Stimulated activated CD4-positive, alpha-beta T cell treated with anti-CD3 and anti-CD28 coated beads, Interleukin-15, amount 100 ng/mL, for 1 hour (primary cell): ENCODE measurements around the gene FUS.
"Not testable (repeated sequence)": the region's sequence is repeated elsewhere in the genome, so short reads cannot be mapped to it uniquely, and the experiment has no call there.

Source experiments
- DNase-seq, 2 donors: peaks; one replicate each; pipeline ENCODE4 v3.0.0-alpha.2; 2020; ENCODE audit warnings: low read depth in 1 of 2, low spot score in 1 of 2

The FUS gene

DNA sequence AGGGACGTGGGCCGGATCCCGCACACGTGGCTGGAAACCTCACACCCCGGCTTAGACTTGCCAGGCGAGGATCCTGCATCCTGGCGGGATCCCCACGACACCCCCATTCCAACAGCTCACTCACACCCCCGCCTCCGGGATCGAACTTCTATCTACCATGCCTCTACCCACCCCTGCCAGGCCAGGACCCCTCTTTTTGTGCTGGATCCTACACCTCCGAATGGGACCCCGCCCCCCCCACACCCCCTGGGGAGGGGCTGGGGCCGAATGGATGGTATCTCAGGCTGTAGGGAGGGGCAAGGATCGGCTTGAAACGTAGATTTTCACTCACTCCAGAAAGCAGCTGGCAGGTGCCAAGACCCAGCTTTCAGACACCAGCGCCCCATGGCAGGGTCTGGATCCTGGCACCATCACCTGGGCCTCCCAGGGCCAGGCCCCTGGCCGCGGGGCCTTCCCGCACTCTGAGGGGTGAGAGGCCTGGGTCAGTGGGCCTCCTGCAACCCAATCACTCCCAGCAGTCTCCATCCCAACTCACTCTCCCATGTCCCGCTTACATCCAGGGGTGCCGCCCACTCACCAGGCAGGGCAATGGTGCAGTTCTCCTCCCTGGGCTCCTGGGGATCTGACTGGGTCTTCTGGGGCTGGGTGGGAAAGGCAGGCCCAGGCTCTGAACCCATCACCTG lies 36.8 kb upstream of the FUS start:
- DNase-seq, result no peak

DNA sequence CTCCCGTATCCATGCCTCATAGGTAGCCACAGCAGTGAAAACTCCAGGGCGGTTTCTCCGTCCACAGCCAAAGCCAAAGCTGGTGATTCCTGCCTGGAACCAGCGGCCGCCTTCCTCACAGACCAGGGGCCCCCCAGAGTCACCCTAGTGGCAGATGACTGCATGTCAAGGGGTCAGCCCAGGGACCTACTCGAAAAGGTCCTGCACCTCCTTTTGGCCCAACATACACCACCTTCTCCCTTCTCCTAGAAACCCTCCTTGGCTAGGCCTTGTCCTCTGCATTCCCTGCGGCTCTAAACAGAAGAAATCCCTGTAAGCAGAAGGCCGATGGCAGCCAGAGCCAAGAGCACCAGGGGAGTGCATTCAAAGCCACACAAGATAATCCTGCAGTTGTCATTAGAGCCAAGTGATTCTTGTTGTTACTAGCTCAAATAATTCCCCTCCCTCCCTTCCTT lies 36.2 kb upstream of the FUS start:
- no peak for DNase-seq

DNA sequence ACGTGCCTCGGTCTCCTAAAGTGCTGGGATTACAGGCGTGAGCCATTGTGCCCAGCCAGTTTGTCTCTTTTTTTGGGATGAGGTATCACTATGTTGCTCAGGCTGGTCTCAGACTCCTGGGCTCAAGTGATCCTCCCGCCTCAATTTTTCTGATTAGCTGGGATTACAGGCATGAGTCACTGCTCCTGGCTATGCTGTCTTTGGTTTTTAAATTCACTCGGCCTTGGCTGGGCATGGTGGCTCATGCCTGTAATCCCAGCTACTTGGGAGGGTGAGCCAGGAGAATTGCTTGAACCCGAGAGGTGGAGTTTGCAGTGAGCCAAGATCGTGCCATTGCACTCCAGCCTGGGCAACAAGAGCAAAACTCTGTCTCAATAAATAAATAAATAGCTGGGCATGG lies 35.5 kb upstream of the FUS start:
- not testable (repeated sequence) for DNase-seq

DNA sequence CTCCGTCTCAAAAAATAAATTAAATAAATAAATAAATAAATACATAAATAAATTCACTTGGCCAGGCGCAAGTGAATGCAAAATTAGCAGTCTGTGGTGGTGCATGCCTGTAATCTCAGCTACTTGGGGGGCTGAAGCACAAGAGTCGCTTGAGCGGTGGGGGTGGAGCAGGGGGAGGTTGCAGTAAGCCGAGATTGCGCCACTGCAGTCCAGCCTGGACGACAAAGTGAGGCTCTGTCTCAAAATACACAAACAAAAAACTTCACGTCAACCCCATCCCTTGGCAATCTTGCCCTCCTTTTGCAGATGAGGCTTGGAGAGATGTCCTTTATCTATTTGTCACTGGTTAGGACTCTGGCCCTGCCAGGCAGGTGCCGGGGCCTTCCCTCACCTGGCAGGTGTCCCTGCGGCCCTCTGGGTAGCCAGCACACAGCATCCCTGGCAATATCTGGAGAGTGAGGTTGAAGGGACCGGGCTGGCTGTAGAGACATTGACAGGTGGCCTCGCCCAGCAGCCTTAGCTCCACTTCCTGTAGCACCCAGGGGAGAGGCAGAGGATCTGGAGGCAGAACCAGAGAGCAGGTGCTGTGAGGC lies 34.4 kb upstream of the FUS start:
- no peak for DNase-seq

DNA sequence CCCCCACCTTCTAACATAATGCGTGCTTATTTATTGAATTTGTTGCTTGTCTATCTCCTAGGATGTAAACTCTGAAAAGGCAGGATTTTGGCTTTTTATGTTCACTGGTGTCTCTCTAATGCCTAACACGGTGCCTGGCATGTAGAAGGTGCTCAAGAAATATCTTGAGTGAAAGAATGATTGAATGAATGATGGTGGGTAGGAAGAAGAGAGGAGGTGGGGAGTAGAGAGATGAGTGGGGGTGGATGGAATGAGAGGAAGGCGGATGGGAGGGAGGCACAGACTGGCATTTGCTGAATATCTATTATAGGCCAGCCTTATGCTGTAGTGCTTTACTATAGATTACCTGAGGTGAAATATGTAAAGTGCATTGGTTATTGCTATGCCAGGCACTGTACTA lies 32.4 kb upstream of the FUS start:
- DNase-seq, result no peak

DNA sequence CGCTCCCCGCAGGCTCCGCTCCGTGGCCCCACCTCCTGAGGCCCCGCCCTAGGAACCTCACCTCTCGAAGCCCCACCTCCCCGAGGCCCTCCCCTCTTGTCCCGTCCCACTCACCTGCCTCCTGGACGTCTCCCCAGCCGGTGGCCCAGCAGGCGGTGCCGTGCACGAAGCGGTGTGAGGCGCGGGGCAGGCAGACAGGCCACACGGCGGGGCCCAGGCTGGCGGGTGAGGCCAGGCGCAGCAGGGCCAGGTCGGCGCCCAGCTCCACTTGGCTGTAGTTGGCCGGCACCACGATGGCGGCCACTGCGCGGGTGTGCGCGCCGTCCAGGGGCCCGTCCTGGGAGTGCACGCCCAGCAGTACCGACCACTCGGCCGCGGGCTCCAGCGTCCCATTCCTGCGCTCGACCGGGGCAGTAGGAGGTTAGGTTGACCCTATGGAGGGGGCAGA lies 31.6 kb upstream of the FUS start:
- no peak for DNase-seq

DNA sequence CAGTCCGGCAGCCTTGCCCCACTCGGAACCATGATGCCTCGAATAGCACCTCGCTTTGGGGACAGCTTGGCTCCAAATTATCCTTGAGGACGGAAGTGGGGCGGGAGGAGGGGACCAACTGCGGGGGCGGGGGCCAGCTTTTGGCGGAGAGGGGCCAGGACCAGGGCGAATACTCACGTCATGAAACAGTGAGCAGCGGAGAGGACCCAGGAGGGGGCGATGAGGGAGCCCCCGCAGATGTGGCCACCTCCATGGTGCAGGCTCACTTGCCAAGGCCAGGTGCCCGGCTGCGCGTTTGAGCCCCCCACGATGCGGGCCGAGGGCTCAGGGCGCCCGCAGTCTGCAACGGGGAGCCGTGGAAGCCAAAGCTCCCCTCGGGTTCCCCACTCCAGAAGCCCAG lies 31.0 kb upstream of the FUS start:
- no peak for DNase-seq

DNA sequence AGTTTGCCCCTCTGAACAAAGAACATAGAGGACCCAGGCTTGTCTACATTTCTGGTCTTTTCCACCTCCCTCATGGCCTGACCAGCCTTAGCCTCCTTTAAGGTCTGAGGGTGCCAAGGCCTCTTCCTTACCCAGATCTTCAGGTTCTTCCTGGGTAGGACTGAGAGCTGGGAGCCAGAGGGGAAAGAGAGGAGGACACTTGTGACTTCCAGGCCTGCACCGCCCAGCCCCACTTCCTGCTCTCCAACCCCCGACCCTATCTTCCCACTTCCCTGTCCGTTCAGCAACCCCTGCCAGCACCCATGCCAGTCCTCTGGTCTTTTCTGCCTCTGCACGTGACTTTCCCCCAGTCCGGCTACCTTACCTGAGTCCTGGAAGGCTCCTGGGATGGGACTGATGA lies 30.6 kb upstream of the FUS start:
- no peak for DNase-seq

DNA sequence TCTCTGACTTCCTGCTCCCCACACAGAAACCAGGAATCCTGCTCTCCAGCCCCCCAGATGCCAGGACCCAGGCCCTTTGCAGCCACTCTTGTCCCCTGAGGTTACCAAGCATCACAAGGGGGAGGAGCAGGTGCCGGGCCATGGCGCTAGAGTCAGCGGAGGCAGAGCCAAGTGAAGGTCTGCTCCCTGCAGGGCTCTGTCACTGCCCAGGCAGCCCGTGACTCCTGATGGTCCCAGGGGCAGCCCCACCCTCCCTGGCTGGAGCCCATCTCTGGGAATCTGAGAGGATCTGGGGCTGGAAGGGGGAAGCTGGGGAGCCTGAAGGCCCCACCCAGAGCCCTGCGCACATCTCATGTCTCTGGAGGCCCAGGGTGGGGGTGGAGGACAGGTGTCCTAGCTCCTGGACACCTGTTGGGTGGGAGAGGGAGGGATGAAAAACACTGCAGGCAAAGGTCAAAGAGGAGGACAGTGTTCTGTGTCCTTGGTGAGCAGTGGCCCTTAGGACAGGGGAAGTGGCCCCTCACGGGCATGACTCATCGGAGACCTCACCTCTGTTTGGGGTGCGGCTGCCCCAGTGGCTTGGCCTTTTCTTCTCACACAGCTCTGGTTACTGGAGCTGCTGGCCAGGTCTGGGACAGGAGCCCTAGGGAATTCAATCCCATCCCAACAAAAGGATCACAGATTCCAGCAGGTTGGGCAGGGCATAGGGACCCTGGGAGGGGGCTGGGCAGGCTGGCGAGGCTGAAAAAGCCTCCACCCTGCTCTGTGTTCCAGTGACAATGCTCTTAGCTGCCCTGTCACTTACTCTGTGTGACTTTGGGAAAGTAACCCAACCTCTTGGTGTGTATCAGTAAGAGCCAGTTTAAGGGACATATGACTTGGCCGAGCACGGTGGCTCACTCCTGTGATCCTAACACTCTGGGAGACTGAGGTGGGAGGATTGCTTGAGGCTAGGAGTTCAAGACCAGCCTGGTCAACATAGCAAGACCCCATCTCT lies 29.7 kb upstream of the FUS start, which contains the start of gene PRSS36:
Gene PRSS36, minus strand, starts transcription at position 173 of the 997 bp plus-strand sequence. Its CDS starts 31 bp downstream, at position 142.
- no peak for DNase-seq

DNA sequence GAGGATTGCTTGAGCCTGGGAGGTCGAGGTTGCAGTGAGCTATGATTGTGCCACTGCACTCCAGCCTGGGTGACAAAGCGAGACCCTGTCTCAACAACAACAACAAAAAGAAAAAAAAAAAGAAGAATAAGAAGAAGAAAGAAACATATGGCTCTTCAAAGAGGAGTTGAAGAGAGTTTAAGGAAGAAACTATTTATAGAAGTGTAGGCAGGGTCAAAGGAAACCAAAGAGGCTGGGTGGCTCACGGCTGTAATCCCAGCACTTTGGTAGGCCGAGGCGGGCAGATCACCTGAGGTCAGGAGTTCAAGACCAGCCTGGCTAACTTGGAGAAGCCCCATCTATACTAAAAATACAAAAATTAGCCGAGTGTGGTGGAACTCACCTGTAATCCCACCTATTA lies 29.0 kb upstream of the FUS start:
- not testable (repeated sequence) for DNase-seq

DNA sequence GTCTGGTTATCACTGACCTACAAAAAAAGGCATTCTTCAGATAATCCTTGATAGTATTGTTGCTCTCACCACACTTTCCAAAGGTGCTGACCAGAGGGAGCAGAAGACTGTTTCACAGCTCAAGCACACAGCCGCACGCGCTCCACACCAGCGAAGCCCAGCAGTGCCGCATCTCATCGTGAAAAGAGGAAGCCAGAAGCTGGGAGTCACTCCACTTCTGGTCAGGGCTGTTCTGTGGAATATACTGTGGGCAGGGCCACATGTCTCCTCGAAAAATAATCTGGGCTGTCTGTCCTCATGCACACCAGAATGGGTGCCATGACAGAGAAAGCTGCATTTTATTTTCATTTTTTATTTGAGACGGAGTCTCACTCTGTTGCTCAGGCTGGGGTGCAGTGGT lies 22.8 kb upstream of the FUS start:
- no peak for DNase-seq

DNA sequence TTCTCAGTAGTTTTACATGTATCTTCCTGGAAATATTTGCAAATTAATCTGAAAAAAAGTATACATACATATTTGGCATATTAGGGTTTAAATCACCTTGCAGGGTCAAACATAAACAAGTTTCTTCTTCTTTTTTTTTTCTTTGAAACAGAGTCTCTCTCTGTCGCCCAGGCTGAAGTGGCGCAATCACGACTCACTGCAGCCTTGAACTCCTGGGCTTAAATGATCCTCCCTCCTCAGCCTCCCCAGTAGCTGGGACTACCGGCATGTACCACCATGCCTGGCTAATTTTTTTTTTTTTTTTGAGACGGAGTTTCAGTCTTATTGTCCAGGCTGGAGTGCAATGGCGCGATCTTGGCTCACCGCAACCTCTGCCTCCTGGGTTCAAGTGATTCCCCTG lies 12.6 kb upstream of the FUS start:
- DNase-seq, result no peak

DNA sequence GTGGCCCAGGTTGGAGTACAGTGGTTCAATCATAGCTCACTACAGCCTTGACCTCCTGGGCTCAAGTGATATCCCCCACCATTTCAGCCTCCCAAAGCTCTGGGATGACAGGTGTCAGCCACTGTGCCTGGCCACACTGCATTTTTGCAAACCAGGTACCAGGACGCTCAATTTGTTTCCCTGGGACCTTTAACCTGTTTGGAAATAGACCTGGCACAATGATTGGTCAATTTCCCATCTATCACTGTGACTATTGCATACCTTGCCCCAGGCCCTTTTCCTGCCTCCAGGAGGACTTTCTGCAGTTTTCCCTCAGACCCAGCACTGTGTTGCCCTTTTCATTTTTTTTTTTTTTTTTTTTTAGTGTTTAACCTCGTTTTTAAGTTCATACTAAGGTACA lies 11.1 kb upstream of the FUS start:
- no peak for DNase-seq

DNA sequence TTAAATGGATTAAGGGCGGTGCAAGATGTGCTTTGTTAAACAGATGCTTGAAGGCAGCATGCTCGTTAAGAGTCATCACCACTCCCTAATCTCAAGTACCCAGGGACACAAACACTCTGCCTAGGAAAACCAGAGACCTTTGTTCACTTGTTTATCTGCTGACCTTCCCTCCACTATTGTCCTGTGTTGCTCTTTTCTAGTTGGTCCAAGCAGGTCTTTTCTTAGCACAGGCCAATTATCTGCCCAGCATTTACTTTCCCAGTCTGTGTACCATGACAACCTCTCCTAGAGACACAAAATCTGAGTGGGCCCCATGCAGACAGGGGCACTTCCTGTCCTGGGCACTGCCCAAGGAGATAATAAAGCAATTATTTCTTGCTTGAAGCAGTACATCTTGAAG lies 9.9 kb upstream of the FUS start:
- DNase-seq, result not testable (repeated sequence)

DNA sequence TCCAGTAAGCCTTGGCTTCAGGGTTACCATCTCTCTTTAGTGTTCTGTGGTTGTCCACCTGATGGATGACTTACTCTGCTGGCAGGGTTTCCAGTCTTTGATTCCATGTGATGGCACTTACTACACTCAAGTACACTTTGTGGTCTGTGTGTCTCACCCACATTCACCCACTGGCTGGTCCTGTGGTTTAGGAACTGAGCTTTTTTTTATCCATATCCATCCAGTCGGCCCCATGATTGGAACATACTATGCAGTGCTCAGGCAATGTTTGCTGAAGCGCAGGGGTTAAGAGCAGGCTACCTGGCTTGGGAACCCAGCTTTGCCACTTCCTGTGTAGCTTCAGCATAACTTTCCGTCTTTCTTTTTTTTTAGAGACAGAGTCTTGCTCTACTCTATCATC lies 2.8 kb upstream of the FUS start:
- DNase-seq, result no peak

DNA sequence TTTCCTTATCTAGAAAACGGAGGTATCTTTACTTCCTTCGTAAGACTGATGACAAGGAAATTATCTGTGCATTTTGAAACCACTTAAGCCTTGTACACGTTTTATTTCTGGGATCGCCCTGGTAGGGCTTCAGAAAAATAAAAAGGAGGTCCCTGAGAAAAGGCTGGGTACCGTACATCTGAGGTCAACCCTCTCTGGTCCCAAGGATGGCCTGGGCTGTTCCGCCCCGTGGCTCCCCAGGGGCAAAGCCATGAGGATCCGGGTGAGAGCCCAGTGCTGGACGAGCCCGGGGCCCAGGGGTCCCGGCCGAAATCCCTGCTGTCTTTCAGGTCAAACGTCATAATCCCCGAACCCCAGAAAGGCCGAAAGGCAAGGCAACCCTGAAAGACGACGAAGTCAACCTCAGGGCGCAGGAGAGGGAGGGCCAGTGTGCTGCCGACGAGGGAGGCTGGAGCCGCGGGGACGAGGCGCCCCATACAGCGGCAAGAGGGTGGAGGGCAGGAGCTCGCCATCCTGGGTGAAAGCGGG lies 656 bp upstream of the FUS start:
- DNase-seq, result no peak

DNA sequence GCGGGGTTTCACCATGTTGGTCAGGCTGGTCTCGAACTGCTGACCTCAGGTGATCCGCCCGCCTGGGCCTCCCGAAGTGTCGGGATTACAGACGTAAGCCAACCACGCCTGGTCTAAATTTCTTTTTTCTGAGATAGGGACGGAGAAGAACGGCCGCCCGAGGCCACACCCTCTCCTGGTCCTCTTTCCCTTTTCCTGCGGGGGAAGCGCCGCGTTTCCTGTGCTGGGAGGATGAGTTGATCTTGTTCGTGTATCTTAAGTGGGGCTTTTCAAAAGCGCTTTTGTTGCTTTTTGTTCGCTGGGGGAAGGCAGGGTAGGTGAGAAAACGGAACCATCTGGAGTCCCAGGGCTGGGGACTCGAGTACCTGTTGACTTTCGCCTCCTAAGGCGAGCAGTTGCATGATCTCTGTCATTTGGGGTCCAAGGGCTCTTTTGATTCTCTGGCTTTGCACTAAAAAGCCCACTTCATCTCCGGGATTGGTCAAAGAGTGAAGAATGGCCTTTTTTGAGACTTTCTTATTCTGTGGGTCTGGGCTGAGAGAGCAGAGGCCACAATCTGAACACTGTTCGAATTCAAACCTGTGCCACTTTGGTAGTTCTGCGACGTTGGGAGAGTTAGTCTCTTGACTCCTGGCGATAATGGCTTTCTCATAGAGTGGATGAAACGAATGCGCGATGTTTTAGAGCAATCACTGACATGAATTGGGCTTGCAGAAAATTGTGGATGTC lies 1.3 kb downstream of the FUS start:
- DNase-seq, result no peak

DNA sequence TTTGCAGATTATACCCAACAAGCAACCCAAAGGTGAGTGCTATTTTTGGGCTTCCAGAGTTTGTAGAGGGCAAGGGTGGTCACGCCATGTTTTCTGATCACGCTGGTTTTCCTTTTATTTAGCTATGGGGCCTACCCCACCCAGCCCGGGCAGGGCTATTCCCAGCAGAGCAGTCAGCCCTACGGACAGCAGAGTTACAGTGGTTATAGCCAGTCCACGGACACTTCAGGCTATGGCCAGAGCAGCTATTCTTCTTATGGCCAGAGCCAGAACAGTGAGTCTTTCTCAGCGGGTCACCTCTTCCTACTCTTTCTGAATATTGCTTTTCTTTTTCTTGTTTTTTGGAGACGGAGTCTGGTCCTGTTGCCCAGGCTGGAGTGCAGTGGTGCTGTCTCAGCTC lies 2.5 kb downstream of the FUS start:
- DNase-seq, result no peak

DNA sequence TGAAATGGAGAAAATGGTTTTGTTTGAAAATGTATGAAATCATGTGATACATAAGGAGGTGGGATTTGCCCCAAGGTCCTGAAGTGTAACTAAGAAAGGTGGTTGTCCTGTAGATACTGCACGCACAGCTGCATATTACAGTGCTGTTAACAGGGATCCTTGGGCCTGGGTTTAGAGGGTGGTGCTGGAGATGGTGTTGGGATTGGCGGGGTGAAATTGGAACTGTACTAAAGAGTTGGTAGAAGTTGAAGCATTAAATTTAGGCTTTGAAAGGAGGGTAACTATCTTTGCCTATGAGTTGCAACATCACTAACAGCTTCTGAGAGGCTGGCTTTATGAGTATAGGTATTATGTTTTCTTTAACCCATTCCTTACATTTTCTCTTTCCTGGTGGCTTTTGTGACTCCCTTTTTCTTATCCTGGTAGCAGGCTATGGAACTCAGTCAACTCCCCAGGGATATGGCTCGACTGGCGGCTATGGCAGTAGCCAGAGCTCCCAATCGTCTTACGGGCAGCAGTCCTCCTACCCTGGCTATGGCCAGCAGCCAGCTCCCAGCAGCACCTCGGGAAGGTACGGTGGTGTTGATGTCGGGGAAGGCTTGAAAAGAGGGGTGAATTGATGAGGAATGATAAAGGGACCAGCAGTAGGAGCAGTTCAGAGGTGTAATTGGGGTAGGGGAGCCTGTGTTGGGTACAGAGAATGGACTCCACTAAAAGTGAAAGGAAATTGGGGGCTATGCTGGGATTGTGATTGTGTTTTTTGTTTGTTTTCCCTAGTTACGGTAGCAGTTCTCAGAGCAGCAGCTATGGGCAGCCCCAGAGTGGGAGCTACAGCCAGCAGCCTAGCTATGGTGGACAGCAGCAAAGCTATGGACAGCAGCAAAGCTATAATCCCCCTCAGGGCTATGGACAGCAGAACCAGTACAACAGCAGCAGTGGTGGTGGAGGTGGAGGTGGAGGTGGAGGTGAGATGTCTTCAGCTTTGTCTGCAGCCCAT lies 3.8 kb downstream of the FUS start:
- DNase-seq, result no peak

DNA sequence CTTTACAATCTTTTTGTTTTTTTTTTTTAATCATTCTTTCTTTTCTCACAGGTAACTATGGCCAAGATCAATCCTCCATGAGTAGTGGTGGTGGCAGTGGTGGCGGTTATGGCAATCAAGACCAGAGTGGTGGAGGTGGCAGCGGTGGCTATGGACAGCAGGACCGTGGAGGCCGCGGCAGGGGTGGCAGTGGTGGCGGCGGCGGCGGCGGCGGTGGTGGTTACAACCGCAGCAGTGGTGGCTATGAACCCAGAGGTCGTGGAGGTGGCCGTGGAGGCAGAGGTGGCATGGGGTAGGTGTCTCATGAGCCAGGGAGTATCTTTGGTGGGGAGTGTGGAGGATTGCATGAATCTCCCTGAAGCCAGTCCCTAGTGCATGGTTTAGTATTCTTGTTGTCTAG lies 4.9 kb downstream of the FUS start:
- no peak for DNase-seq
